MM.1S (cell line): ENCODE results near the gene GNAT2.

Source experiments
- DNase-seq: peaks from one replicate; pipeline ENCODE4 v3.0.0-alpha.2; 2015
- H2AFZ ChIP-seq: fragments of 300-600 bp; sonication (generic); 2 replicates; pipeline ENCODE4 v1.6.0; 2016; ENCODE audit warnings: antibody characterized with exemption, low read length
- H3F3A ChIP-seq: fragments of 300-600 bp; sonication (generic); 2 replicates; pipeline ENCODE4 v1.6.1; 2016; ENCODE audit warnings: mild to moderate bottlenecking, antibody characterized with exemption, low read length, moderate library complexity, mixed read lengths; ENCODE audit not compliant: insufficient read depth
- H3K27ac ChIP-seq: fragments of 300-600 bp; sonication (generic); 2 replicates; pipeline ENCODE4 v1.5.1; 2016; ENCODE audit warnings: mild to moderate bottlenecking, low read length
- H3K27me3 ChIP-seq: fragments of 300-600 bp; sonication (generic); replicated peaks from 2 replicates; pipeline ENCODE4 v1.6.0; 2016; ENCODE audit warnings: low read length; ENCODE audit not compliant: insufficient read depth
- H3K36me3 ChIP-seq: fragments of 300-600 bp; sonication (generic); replicated peaks from 2 replicates; pipeline ENCODE4 v1.6.1; 2016; ENCODE audit warnings: mild to moderate bottlenecking, low read length, mixed read lengths; ENCODE audit not compliant: insufficient read depth
- H3K4me1 ChIP-seq: fragments of 300-600 bp; sonication (generic); 2 replicates; pipeline ENCODE4 v1.6.1; 2016; ENCODE audit warnings: low read length, mixed read lengths
- H3K4me2 ChIP-seq: fragments of 300-600 bp; sonication (generic); 2 replicates; pipeline ENCODE4 v1.6.0; 2016; ENCODE audit warnings: low read depth, low read length
- H3K4me3 ChIP-seq: fragments of 300-600 bp; sonication (generic); 2 replicates; pipeline ENCODE4 v1.5.1; 2016; ENCODE audit warnings: low read length, mixed read lengths
- H3K79me2 ChIP-seq: fragments of 300-600 bp; sonication (generic); 2 replicates; pipeline ENCODE4 v1.6.1; 2016; ENCODE audit warnings: mixed run types, low read length, mixed read lengths
- H3K9ac ChIP-seq: fragments of 300-600 bp; sonication (generic); 2 replicates; pipeline ENCODE4 v1.6.1; 2016; ENCODE audit warnings: low read length, mixed read lengths
- H3K9me2 ChIP-seq: fragments of 300-600 bp; sonication (generic); replicated peaks from 2 replicates; pipeline ENCODE4 v1.6.1; 2016; ENCODE audit warnings: mild to moderate bottlenecking, low read length, mixed read lengths; ENCODE audit not compliant: insufficient read depth
- H3K9me3 ChIP-seq: fragments of 300-600 bp; sonication (generic); replicated peaks from 2 replicates; pipeline ENCODE4 v1.6.1; 2016; ENCODE audit warnings: mild to moderate bottlenecking, low read length, mixed read lengths; ENCODE audit not compliant: insufficient read depth
- H4K20me1 ChIP-seq: fragments of 300-600 bp; sonication (generic); 2 replicates; pipeline ENCODE4 v1.6.1; 2016; ENCODE audit warnings: mild to moderate bottlenecking, low read length, moderate library complexity, mixed read lengths; ENCODE audit not compliant: insufficient read depth
- EZH2 ChIP-seq: fragments of 300-600 bp; sonication (generic); optimal IDR thresholded peaks from 2 replicates; pipeline ENCODE3; 2017; ENCODE audit warnings: low read depth, mild to moderate bottlenecking, antibody characterized with exemption, low read length, mixed read lengths
- EZH2phosphoT487 ChIP-seq: fragments of 300-600 bp; sonication (generic); IDR thresholded peaks from 2 replicates; pipeline ENCODE4 v1.6.1; 2018; ENCODE audit warnings: antibody characterized with exemption, low read length
- TF ChIP-seq, protein P1 (sequence below): fragments of 300-600 bp; sonication (generic); IDR thresholded peaks from 2 replicates; pipeline ENCODE4 v1.5.1; 2016; ENCODE audit warnings: antibody characterized with exemption, low read length, mixed read lengths

GNAT2 gene

DNA sequence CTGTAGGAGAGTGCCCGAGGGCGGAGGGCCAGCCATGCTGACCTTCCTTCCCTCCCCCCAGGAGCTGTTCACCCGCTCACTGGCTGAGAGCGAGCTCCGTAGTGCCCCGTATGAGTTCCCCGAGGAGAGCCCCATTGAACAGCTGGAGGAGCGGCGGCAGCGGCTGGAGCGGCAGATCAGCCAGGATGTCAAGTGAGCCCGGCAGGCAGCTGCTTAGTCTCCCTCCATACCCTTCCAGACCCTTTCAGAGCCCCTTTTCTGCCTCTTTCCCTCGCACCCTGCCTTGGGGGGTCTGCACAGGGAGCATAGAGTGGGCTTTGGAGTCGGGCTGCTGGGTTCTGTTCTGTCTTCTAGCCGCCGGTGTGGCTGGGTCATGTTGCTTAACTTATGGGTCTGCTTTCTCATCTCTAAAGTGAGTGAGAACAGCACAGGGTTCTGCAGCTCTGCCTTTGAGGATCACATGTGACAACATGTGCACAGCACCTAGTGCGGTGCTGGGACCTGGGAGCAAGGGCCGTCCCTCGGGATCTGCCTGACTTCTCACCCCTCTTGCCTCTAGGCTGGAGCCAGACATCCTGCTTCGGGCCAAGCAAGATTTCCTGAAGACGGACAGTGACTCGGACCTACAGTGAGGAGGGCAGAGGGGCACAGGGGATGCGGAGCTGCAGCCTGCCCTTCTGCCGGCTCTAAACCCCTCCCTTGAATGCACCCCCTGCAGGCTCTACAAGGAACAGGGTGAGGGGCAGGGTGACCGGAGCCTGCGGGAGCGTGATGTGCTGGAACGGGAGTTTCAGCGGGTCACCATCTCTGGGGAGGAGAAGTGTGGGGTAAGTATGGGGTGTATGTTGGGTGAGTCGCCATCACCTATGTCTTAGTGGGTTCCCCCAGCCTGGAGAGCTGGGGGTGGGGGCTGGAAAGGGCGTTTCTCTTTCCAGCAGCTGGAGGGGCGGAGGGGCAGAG, 6.5 kb upstream of the GNAT2 start:
- Histone ChIP-seq H3K27ac (no peak overlapping the region), H3K4me3 (no peak overlapping the region), H3K4me2 (no peak overlapping the region), H3K9me2 (no peaks in the 10 kb centered on the region), H3K4me1 (no peaks in the 10 kb centered on the region), H3K27me3 (no peaks in the 10 kb centered on the region), H3K9me3 (no peaks in the 10 kb centered on the region), H2AFZ (no peak overlapping the region), H3K9ac (no peak overlapping the region), H3F3A (no peaks in the 10 kb centered on the region), H3K79me2 (peaks cover 23% of the 10 kb centered on the region), H4K20me1 (no peaks in the 10 kb centered on the region), H3K36me3 (no peaks in the 10 kb centered on the region)
- DNase-seq: no peak
- no peak for TF ChIP-seq EZH2
- TF ChIP-seq, protein P1, sequence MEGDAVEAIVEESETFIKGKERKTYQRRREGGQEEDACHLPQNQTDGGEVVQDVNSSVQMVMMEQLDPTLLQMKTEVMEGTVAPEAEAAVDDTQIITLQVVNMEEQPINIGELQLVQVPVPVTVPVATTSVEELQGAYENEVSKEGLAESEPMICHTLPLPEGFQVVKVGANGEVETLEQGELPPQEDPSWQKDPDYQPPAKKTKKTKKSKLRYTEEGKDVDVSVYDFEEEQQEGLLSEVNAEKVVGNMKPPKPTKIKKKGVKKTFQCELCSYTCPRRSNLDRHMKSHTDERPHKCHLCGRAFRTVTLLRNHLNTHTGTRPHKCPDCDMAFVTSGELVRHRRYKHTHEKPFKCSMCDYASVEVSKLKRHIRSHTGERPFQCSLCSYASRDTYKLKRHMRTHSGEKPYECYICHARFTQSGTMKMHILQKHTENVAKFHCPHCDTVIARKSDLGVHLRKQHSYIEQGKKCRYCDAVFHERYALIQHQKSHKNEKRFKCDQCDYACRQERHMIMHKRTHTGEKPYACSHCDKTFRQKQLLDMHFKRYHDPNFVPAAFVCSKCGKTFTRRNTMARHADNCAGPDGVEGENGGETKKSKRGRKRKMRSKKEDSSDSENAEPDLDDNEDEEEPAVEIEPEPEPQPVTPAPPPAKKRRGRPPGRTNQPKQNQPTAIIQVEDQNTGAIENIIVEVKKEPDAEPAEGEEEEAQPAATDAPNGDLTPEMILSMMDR: no peak
- no peak for TF ChIP-seq EZH2phosphoT487

DNA sequence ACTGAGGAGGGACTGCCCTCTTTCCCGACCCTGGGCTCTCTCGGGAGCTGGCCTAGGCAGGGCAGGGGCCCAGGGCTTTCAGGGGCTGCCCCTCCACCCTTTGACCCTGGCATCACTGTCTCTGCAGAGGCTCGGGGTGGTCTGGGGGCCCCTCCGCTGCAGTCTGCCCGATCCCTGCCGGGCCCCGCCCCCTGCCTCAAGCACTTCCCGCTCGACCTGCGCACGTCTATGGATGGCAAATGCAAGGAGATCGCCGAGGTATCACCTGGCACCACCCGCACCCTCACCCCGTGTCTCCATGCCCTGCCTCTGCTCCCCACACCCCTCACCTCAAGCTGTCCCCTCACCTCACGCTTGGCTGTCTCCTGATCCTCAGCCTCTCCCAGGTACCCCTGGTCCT, 5.8 kb upstream of the GNAT2 start:
- no peaks in the 10 kb centered on the region for H3K4me1 ChIP-seq
- H3K36me3 ChIP-seq: no peaks in the 10 kb centered on the region
- H3K27ac ChIP-seq: no peak overlapping the region
- no peak for TF ChIP-seq EZH2phosphoT487
- TF ChIP-seq, protein P1: no peak
- no peak for TF ChIP-seq EZH2
- no peak overlapping the region for H3K9ac ChIP-seq
- H3K79me2 ChIP-seq: peaks cover 27% of the 10 kb centered on the region
- H4K20me1 ChIP-seq: no peaks in the 10 kb centered on the region
- no peaks in the 10 kb centered on the region for H3F3A ChIP-seq
- no peaks in the 10 kb centered on the region for H3K9me3 ChIP-seq
- no peaks in the 10 kb centered on the region for H3K9me2 ChIP-seq
- no peak overlapping the region for H3K4me3 ChIP-seq
- no peak for DNase-seq
- H2AFZ ChIP-seq: no peak overlapping the region
- no peak overlapping the region for H3K4me2 ChIP-seq
- no peaks in the 10 kb centered on the region for H3K27me3 ChIP-seq

DNA sequence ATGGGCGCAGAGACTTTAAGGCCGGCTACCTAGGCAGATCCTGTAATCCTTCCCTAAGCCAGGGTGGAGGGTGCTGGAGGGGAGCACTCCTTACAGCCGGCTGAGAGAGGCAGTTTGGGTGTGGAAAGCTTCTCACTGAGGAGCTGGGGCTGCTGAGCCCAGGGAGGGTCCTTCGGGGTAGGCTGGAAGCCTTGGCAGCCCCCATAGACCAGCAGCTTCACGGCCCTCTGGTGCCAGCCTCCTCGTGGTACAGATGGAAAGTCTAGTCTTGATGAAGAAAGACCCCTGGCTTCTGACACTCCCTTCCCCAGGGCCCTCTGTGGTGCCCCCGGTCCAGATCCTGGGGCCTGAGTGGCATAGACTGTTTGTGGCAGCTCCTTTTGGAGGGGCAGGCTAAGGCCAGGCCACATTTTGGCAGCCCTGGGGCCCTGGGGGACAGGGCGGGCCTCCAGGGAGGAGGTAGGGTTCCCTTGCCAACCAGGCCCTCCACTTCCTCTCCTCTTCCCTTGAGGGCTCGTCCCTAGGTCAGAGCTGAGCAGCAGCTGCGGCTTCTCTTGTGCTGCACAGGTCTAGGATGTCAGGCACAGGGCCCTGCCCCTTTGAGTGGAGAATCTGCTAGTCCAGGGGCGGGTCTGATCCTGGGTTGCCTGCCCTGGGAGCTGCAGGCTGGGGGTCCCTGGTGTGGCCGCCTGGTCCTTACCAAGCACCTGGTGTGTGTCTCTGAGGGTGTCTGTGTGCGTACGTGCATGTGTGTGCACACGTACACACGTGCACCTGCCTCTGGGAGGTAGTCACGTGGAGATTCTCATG, 5.0 kb upstream of the GNAT2 start:
- TF ChIP-seq EZH2phosphoT487 (no peak), EZH2 (no peak)
- DNase-seq: no peak
- H3K4me3 ChIP-seq: no peak overlapping the region
- no peaks in the 10 kb centered on the region for H3K9me2 ChIP-seq
- no peaks in the 10 kb centered on the region for H4K20me1 ChIP-seq
- no peaks in the 10 kb centered on the region for H3K36me3 ChIP-seq
- no peak overlapping the region for H2AFZ ChIP-seq
- H3K4me2 ChIP-seq: no peak overlapping the region
- no peaks in the 10 kb centered on the region for H3F3A ChIP-seq
- H3K27me3 ChIP-seq: no peaks in the 10 kb centered on the region
- H3K27ac ChIP-seq: no peak overlapping the region
- H3K9me3 ChIP-seq: no peaks in the 10 kb centered on the region
- H3K79me2 ChIP-seq: peaks cover 32% of the 10 kb centered on the region
- no peak overlapping the region for H3K9ac ChIP-seq
- peaks cover under 1% of the 10 kb centered on the region; the same call in 1 of the 2 replicates for H3K4me1 ChIP-seq
